ENCODE measurements around the gene CIT. TPM values are rescaled to one million over a fixed set of nuclear protein-coding genes. Genes with fewer than 3 reads are reported as not detected.
A peak's percentile ranks its signal among the peaks of the same experiment; 100 is the strongest.

Gene CIT
- total RNA-seq, 1 experiment from 2014 or later: 26.6 TPM

GRCh38 chr12:119704065-119704747 lies 172.9 kb downstream of the CIT start:
- DNase-seq (ENCODE audit: extremely low read depth, low read depth): no peak

GRCh38 chr12:119700078-119700477 lies 177.0 kb downstream of the CIT start:
- no peak for DNase-seq (ENCODE audit: extremely low read depth, low read depth)

- DNase-seq (ENCODE audit: extremely low read depth, low read depth): no peak
Measured at GRCh38 chr12:119699199-119699760, 177.8 kb downstream of the CIT start.

GRCh38 chr12:119696943-119697342 lies 180.2 kb downstream of the CIT start:
- DNase-seq (ENCODE audit: extremely low read depth, low read depth): no peak

GRCh38 chr12:119695034-119695433 lies 182.1 kb downstream of the CIT start:
- DNase-seq (ENCODE audit: extremely low read depth, low read depth): no peak

GRCh38 chr12:119694111-119694510 lies 183.0 kb downstream of the CIT start:
- no peak for DNase-seq (ENCODE audit: extremely low read depth, low read depth)

- no peak for DNase-seq (ENCODE audit: extremely low read depth, low read depth)
Measured at GRCh38 chr12:119693511-119693910, 183.6 kb downstream of the CIT start.

- DNase-seq (ENCODE audit: extremely low read depth, low read depth): peak; percentile 77
Measured at GRCh38 chr12:119692997-119693396, 184.1 kb downstream of the CIT start.

GRCh38 chr12:119692410-119692809 lies 184.7 kb downstream of the CIT start:
- DNase-seq (ENCODE audit: extremely low read depth, low read depth): no peak

GRCh38 chr12:119691202-119691810 lies 185.8 kb downstream of the CIT start:
- no peak for DNase-seq (ENCODE audit: extremely low read depth, low read depth)

- no peak for DNase-seq (ENCODE audit: extremely low read depth, low read depth)
Measured at GRCh38 chr12:119689935-119690500, 187.1 kb downstream of the CIT start.

- no peak for DNase-seq (ENCODE audit: extremely low read depth, low read depth)
Measured at GRCh38 chr12:119687879-119688278, 189.2 kb downstream of the CIT start.

GRCh38 chr12:119687406-119687805 lies 189.7 kb downstream of the CIT start:
- no peak for DNase-seq (ENCODE audit: extremely low read depth, low read depth)

GRCh38 chr12:119686776-119687175 lies 190.3 kb downstream of the CIT start:
- DNase-seq (ENCODE audit: extremely low read depth, low read depth): no peak

- no peak for DNase-seq (ENCODE audit: extremely low read depth, low read depth)
Measured at GRCh38 chr12:119686355-119686754, 190.8 kb downstream of the CIT start.

GRCh38 chr12:119685375-119685774 lies 191.7 kb downstream of the CIT start:
- no peak for DNase-seq (ENCODE audit: extremely low read depth, low read depth)

GRCh38 chr12:119684711-119685369 lies 192.3 kb downstream of the CIT start:
- DNase-seq (ENCODE audit: extremely low read depth, low read depth): no peak

GRCh38 chr12:119683816-119684215 lies 193.3 kb downstream of the CIT start:
- no peak for DNase-seq (ENCODE audit: extremely low read depth, low read depth)

- no peak for DNase-seq (ENCODE audit: extremely low read depth, low read depth)
Measured at GRCh38 chr12:119683413-119683812, 193.7 kb downstream of the CIT start.

- DNase-seq (ENCODE audit: extremely low read depth, low read depth): no peak
Measured at GRCh38 chr12:119682639-119683252, 194.4 kb downstream of the CIT start.
